OCI-LY7 (cell line): ENCODE results near the gene ELP4.

ENCODE experiments used
- CTCF ChIP-seq: fragments of 200-600 bp; sonication (generic); conservative IDR thresholded peaks from 2 replicates; pipeline ENCODE4 v1.5.1; 2014; ENCODE audit warnings: mild to moderate bottlenecking, antibody characterized with exemption, low read length, moderate library complexity, mixed read lengths
- EZH2phosphoT487 ChIP-seq: fragments of 200-600 bp; sonication (generic); IDR thresholded peaks from 2 replicates; pipeline ENCODE4 v1.6.1; 2018; ENCODE audit warnings: low read depth, borderline replicate concordance, mild to moderate bottlenecking, mixed run types, antibody characterized with exemption, low read length, moderate library complexity, mixed read lengths

- no peak for TF ChIP-seq CTCF
- no peak for TF ChIP-seq EZH2phosphoT487
Measured at GRCh38 chr11:31800398-31801265, 291.1 kb downstream of the ELP4 start.
